ENCODE results near the gene PTRH2.

PTRH2 gene

GRCh38 chr17:59668816-59669215 lies 38.4 kb downstream of the PTRH2 start:
- TF ChIP-seq GATA3 (IDR thresholded peaks at IDR 0.05; ENCODE audit: low read depth, low read length), result no peak
- no peak for TF ChIP-seq GATA2 (IDR thresholded peaks at IDR 0.05; ENCODE audit: low read depth, low read length)

GRCh38 chr17:59666235-59666634 lies 41.0 kb downstream of the PTRH2 start:
- no peak for TF ChIP-seq GATA3 (IDR thresholded peaks at IDR 0.05; ENCODE audit: low read depth, low read length)
- no peak for TF ChIP-seq GATA2 (IDR thresholded peaks at IDR 0.05; ENCODE audit: low read depth, low read length)

GRCh38 chr17:59652119-59652518 lies 55.1 kb downstream of the PTRH2 start:
- no peak for TF ChIP-seq GATA2 (IDR thresholded peaks at IDR 0.05; ENCODE audit: low read depth, low read length)
- TF ChIP-seq GATA3 (IDR thresholded peaks at IDR 0.05; ENCODE audit: low read depth, low read length), result no peak

- TF ChIP-seq GATA2 (IDR thresholded peaks at IDR 0.05; ENCODE audit: low read depth, low read length) (no peak), GATA3 (IDR thresholded peaks at IDR 0.05; ENCODE audit: low read depth, low read length) (no peak)
Measured at GRCh38 chr17:59651346-59651745, 55.9 kb downstream of the PTRH2 start.

- TF ChIP-seq GATA3 (IDR thresholded peaks at IDR 0.05; ENCODE audit: low read depth, low read length) (no peak), GATA2 (IDR thresholded peaks at IDR 0.05; ENCODE audit: low read depth, low read length) (no peak)
Measured at GRCh38 chr17:59650642-59651041, 56.6 kb downstream of the PTRH2 start.

- TF ChIP-seq GATA2 (IDR thresholded peaks at IDR 0.05; ENCODE audit: low read depth, low read length), result no peak
Measured at GRCh38 chr17:59649886-59650285, 57.3 kb downstream of the PTRH2 start.
